Endothelial cell of umbilical vein (primary cell): ENCODE results near the gene PRKAB1. TPM values are rescaled to one million over a fixed set of nuclear protein-coding genes. Genes with fewer than 3 reads are reported as not detected.

Experiments used
- BruUV-seq: library from RNA; stranded (reverse); fragments of 400-500 nt; replicated peaks from 2 replicates; lab custom pipeline; 2021; lab: Mats Ljungman, UMichigan
- CTCF ChIA-PET: fragments of 300-600, 350-600 bp; sonication (Branson Sonifier 250); formaldehyde crosslinking; loops from one replicate; lab custom pipeline; 2021; ENCODE audit warnings: antibody characterized with exemption, inconsistent platforms; lab: Charles Lee
- POLR2A ChIA-PET: fragments of 300-600, 350-600 bp; sonication (Branson Sonifier 250); formaldehyde crosslinking; loops from one replicate; lab custom pipeline; 2021; ENCODE audit warnings: antibody characterized with exemption, inconsistent platforms; lab: Charles Lee
- DNase-seq: peaks from one replicate; pipeline ENCODE4 v3.0.0-alpha.2; 2011; ENCODE audit warnings: low read depth, low spot score
- FAIRE-seq: peaks from 2 replicates; lab custom pipeline; 2011; peaks lifted over from hg19 to GRCh38; lab: Jason Lieb, UNC
- H2AFZ ChIP-seq: 2 replicates; pipeline ENCODE4 v1.6.0; 2012; ENCODE audit warnings: low read depth, low read length, control low read depth, inconsistent platforms
- H3K27ac ChIP-seq: 2 replicates; pipeline ENCODE4 v1.5.1; 2011; ENCODE audit warnings: low read depth, mild to moderate bottlenecking, control low read depth, low read length, moderate library complexity; ENCODE audit not compliant: insufficient read depth
- H3K27me3 ChIP-seq, 2 experiments: 2 replicates each; pipeline versions ENCODE4 v1.6.0 to v1.6.1; 2011; ENCODE audit warnings: low read length in 2 of 2, mixed read lengths in 1 of 2; ENCODE audit not compliant: control insufficient read depth in 2 of 2, insufficient read depth in 2 of 2
- H3K36me3 ChIP-seq, 2 experiments: 2 replicates in 1 of 2; 3 replicates in 1 of 2; pipeline ENCODE4 v1.5.1; 2011; ENCODE audit warnings: low read length in 2 of 2, mild to moderate bottlenecking in 1 of 2, moderate library complexity in 1 of 2; ENCODE audit not compliant: control insufficient read depth in 2 of 2, insufficient read depth in 2 of 2; ENCODE audit errors: extremely low read depth in 1 of 2
- H3K4me1 ChIP-seq: 3 replicates; pipeline ENCODE4 v1.5.1; 2011; ENCODE audit warnings: mild to moderate bottlenecking, low read length; ENCODE audit not compliant: control insufficient read depth, insufficient read depth; ENCODE audit errors: extremely low read depth
- H3K4me2 ChIP-seq: 2 replicates; pipeline ENCODE4 v1.6.1; 2011; ENCODE audit warnings: low read length, control low read depth, mixed read lengths; ENCODE audit not compliant: insufficient read depth
- H3K4me3 ChIP-seq, 3 experiments: fragments of 200-600 bp in 1 of 3; sonication (generic), shearing (Covaris generic) in 1 of 3; replicated peaks in 1 of 3; 2 replicates each; pipeline ENCODE4 v1.5.1; 2011 to 2016; ENCODE audit warnings: control low read depth in 3 of 3, low read length in 3 of 3, mild to moderate bottlenecking in 2 of 3, inconsistent platforms in 1 of 3, low read depth in 1 of 3, moderate library complexity in 1 of 3; ENCODE audit not compliant: insufficient read depth in 1 of 3
- H3K79me2 ChIP-seq: 2 replicates; pipeline ENCODE4 v1.6.0; 2012; ENCODE audit warnings: low read length, inconsistent platforms; ENCODE audit not compliant: control insufficient read depth, insufficient read depth
- H3K9ac ChIP-seq: replicated peaks from 2 replicates; pipeline ENCODE3; 2011; ENCODE audit warnings: low read length, control low read depth; ENCODE audit not compliant: insufficient read depth; ENCODE audit errors: extremely low read depth
- H3K9me1 ChIP-seq: replicated peaks from 3 replicates; pipeline ENCODE4 v1.6.0; 2011; ENCODE audit warnings: mild to moderate bottlenecking, low read length; ENCODE audit not compliant: control insufficient read depth, insufficient read depth; ENCODE audit errors: extremely low read depth
- H3K9me3 ChIP-seq: replicated peaks from 2 replicates; pipeline ENCODE4 v1.5.1; 2012; ENCODE audit warnings: low read length, inconsistent platforms; ENCODE audit not compliant: control insufficient read depth, insufficient read depth
- H4K20me1 ChIP-seq: replicated peaks from 2 replicates; pipeline ENCODE3; 2011; ENCODE audit warnings: mild to moderate bottlenecking, low read length; ENCODE audit not compliant: control insufficient read depth, insufficient read depth; ENCODE audit errors: extremely low read depth
- CTCF ChIP-seq, 2 donors: IDR thresholded peaks; 1 replicate in 1 of 2; 2 replicates in 1 of 2; pipeline ENCODE4 v1.5.1; 2011; ENCODE audit warnings: low read length in 2 of 2, mild to moderate bottlenecking in 2 of 2, moderate library complexity in 2 of 2, control low read depth in 1 of 2, inconsistent platforms in 1 of 2, low read depth in 1 of 2; ENCODE audit not compliant: insufficient read depth in 1 of 2; ENCODE audit errors: extremely low read depth in 1 of 2
- EZH2 ChIP-seq: IDR thresholded peaks from 2 replicates; pipeline ENCODE4 v1.6.1; 2012; ENCODE audit warnings: borderline replicate concordance, low read depth, mild to moderate bottlenecking, moderate library complexity, low read length, inconsistent platforms; ENCODE audit not compliant: severe bottlenecking
- FOS ChIP-seq: IDR thresholded peaks from 2 replicates; pipeline ENCODE4 v1.6.1; 2011; ENCODE audit warnings: mild to moderate bottlenecking, low read length, moderate library complexity, borderline replicate concordance; ENCODE audit not compliant: insufficient read depth
- GATA2 ChIP-seq: IDR thresholded peaks from 2 replicates; pipeline ENCODE4 v1.7.0; 2011; ENCODE audit warnings: low read depth, mild to moderate bottlenecking, moderate library complexity, mixed read lengths, low read length; ENCODE audit not compliant: insufficient read length, insufficient read depth
- JUN ChIP-seq: IDR thresholded peaks from 2 replicates; pipeline ENCODE4 v1.6.1; 2011; ENCODE audit warnings: borderline replicate concordance, low read depth; ENCODE audit not compliant: insufficient read length, insufficient read depth
- MAX ChIP-seq: IDR thresholded peaks from 2 replicates; pipeline ENCODE4 v1.6.1; 2011; ENCODE audit not compliant: insufficient read depth, insufficient read length
- MYC ChIP-seq: IDR thresholded peaks from one replicate; pipeline ENCODE4 v1.6.1; 2011; ENCODE audit warnings: mild to moderate bottlenecking, low read depth, low read length
- POLR2A ChIP-seq: IDR thresholded peaks from 2 replicates; pipeline ENCODE4 v1.6.1; 2012; ENCODE audit warnings: low read depth, mild to moderate bottlenecking, control low read depth, low read length
- POLR2AphosphoS5 ChIP-seq: IDR thresholded peaks from 2 replicates; pipeline ENCODE4 v1.6.1; 2012; ENCODE audit warnings: low read depth, mild to moderate bottlenecking, control low read depth, low read length, moderate library complexity; ENCODE audit not compliant: insufficient read depth
- dilution Hi-C: fragments of 300-500 bp; cut with MboI; formaldehyde crosslinking; loops from one replicate; pipeline ENCODE4 v1.15.0; 2019; ENCODE audit warnings: low sequenced_read_pairs; ENCODE audit not compliant: extremely low pct_ligation_motif_present
- intact Hi-C: fragments of 100-400 bp; cut with micrococcal nuclease; formaldehyde crosslinking; loops from one replicate; pipeline ENCODE4 v1.10.0; 2022
- polyA plus RNA-seq, 4 experiments: library from polyadenylated mRNA; depleted of rRNA in 3 of 4; stranded (reverse) in 3 of 4; unstranded in 1 of 4; fragments of >200 nt; gene quantifications; 2 replicates each; pipeline versions ENCODE4 v1.2.1 to v1.2.3, GENCODE V29; 2011 to 2012; ENCODE audit warnings: missing spikeins in 1 of 4
- total RNA-seq: library from RNA; stranded (reverse); gene quantifications from 2 replicates; pipeline ENCODE4 v1.2.3, GENCODE V29; 2021

The PRKAB1 gene
- total and polyA plus RNA-seq, 2 donors (not counting 3 experiments of a cell fraction or from before 2014, with no cell fraction given): 23.1 to 27.0 TPM

- no peaks in the 10 kb centered on the region for H3K36me3 ChIP-seq
- no peaks in the 10 kb centered on the region for H3K9me1 ChIP-seq
- H4K20me1 ChIP-seq: no peaks in the 10 kb centered on the region
- H3K4me1 ChIP-seq: no peaks in the 10 kb centered on the region
- H3K27me3 ChIP-seq: no peaks in the 10 kb centered on the region
- no peak overlapping the region for H3K9ac ChIP-seq
- H3K79me2 ChIP-seq: no peaks in the 10 kb centered on the region
- no peak for DNase-seq
- intact Hi-C loops (no loop called here), dilution Hi-C loops (no loop called here)
- H3K27ac ChIP-seq: no peak overlapping the region
- H3K4me3 ChIP-seq: no peak overlapping the region
- no peak overlapping the region for H3K4me2 ChIP-seq
- H2AFZ ChIP-seq: no peak overlapping the region
- TF ChIP-seq CTCF (IDR thresholded peaks at IDR 0.05; ENCODE audit: extremely low read depth in 1 of 2, insufficient read depth in 1 of 2, low read depth in 1 of 2, low read length in 2 of 2): no peak
- TF ChIP-seq POLR2A: no peak
- no peak for TF ChIP-seq MYC
- no peak for TF ChIP-seq JUN
- no peak for TF ChIP-seq EZH2
- TF ChIP-seq FOS: no peak
- no peak for TF ChIP-seq POLR2AphosphoS5
- TF ChIP-seq GATA2: no peak
- TF ChIP-seq MAX: no peak
- no peaks in the 10 kb centered on the region for H3K9me3 ChIP-seq
- ChIA-PET CTCF (interaction anchor here (2.0 kb wide), 1 partner anchor 13 kb away, joined by 6 read pairs; no protein-coding TSS in a partner anchor), POLR2A (no interaction called here)
- no TSS peak for BruUV-seq
- no peak for FAIRE-seq
Measured at GRCh38 chr12:119630223-119630780, 37.6 kb upstream of the PRKAB1 start.
